Measurements from ENCODE around the gene NPDC1.

Gene NPDC1

DNA sequence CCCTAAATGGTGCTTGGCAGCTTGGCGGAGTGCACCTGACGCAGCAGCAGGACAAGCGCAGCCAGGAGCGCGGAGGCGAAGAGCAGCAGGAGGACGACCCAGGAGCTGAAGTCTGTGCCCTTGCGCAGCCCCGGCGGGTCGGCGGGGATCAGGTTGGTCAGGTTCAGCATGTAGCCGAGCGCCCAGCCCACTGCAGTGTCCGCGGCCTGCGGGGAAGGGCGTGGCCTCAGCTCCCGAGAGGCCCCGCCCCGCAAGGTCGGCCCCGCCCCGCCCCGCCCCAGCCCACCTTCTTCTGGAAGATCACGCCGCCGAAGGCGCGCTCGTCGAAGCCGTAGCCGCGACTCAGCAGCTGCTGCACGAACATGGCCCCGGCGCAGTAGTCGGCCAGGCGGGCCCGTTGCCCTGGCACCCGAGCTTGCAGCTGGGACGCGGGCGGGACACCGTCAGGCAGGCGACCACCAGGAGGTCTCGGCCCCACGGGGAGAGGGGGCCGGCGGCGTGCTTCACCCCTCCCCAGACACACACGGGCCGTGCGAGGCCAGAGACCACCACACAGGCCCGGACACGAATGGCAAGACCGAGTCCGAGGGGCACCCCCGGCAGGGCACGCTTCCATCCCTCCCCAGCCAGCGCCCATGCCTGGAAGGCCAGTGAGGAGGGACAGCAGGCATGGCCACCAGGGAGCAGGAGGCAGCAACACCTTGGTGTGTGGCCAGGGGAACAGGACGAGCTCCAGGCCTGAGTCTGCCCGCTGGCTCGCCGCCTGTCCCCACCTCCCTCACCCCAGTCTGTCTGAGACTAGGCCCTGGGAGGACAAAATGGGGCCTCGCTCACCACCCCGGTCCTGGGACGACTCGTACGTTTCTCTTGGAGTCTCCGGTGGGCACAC, 2.9 kb upstream of the NPDC1 start:
- no peak overlapping the region for H3K27ac ChIP-seq (ENCODE audit: insufficient read depth, low read depth, low read length, poor library complexity, severe bottlenecking)
- no peaks in the 10 kb centered on the region for H3K36me3 ChIP-seq (ENCODE audit: control insufficient read depth, insufficient read depth, low read length)
- no peak overlapping the region for H3K4me3 ChIP-seq (ENCODE audit: insufficient read depth, low read depth, low read length)
- H3K27me3 ChIP-seq (ENCODE audit: control insufficient read depth, insufficient read depth, low read length, poor library complexity, severe bottlenecking): peaks cover 100% of the 10 kb centered on the region
- WGBS, 2 experiments: 54% methylated on average over 72 of the region's 72 CpGs
- peaks cover 9% of the 10 kb centered on the region for H3K4me1 ChIP-seq (ENCODE audit: control insufficient read depth, insufficient read depth, low read length)
- H3K9me3 ChIP-seq (ENCODE audit: control insufficient read depth, low read length): no peaks in the 10 kb centered on the region

DNA sequence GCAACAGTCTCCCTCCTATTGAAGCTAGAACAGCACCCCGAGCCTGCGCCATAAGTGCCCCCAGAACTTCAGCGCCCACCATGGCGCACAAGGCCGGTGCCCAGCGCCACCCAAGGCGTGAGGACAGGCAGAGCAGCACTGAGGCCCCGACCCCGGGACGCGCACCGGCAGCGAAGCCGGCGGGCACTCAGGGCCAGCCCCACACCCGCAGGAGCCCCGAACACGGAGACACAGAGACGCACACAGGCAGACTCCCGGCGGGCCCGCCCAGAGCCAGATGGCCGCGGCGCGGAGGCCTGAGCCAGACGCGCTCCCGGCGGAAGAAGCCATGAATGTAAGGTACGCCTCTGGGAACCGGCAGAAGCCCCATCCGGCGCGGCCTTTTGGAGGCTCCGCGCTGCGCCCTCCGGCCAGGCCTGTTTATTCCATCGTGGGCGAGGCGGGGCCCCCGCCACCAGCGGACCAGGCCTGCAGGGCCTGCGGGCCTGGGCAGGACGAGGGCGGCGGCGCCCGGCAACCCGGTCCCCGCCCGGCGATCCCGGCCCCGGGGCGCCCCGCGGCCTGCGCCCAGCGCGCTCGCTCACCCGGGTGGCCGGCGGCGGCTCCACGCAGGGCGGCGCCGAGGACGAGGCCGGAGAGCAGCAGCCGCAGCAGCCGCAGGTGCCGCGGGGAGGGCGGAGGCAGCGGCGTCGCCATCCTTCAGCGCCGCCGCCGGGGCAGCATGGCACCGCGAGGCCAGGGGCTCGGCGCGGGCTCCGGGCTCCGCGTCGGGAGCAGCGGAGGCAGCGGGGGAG, 486 bp downstream of the NPDC1 start:
- Histone ChIP-seq H3K27me3 (ENCODE audit: control insufficient read depth, insufficient read depth, low read length, poor library complexity, severe bottlenecking) (peaks cover 69% of the 10 kb centered on the region), H3K27ac (ENCODE audit: insufficient read depth, low read depth, low read length, poor library complexity, severe bottlenecking) (no peak overlapping the region), H3K9me3 (ENCODE audit: control insufficient read depth, low read length) (no peaks in the 10 kb centered on the region)

DNA sequence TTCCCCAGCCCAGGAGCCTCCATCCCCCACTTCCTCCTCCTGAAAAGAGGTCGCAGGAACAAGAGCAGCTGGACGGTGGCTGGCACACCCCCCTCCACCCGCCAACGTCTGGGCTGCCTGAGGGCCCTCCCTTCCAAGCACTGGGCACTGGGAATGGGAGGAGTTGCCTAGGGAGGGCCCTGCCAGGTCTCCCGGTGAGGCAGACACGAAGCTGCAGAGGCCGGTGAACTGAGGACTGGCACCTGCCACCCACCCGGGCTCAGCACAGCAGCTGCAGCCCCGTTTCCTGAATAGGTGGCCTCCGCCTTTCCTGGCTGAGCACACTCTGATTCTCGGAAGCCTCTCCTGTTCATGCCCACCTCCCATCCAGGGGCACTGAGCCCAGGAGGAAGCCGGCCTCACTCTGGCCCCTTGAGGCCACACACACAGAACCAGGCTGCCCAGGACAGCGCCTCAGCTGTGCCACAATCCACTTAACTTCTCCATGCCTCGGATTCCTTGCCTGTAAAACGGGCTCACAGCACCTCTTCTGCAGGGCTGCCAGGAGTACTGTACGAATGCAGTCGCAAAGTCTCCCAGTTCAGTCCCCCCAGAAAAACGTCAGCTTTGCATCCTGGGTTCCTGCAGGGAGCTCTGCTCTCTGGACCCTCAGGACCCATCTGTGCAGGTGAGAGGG, 1.3 kb downstream of the NPDC1 start:
- Histone ChIP-seq H3K36me3 (ENCODE audit: control insufficient read depth, insufficient read depth, low read length) (no peaks in the 10 kb centered on the region), H3K27me3 (ENCODE audit: control insufficient read depth, insufficient read depth, low read length, poor library complexity, severe bottlenecking) (peaks cover 60% of the 10 kb centered on the region), H3K4me3 (ENCODE audit: insufficient read depth, low read depth, low read length) (peak overlapping the region; percentile 56), H3K9me3 (ENCODE audit: control insufficient read depth, low read length) (no peaks in the 10 kb centered on the region), H3K27ac (ENCODE audit: insufficient read depth, low read depth, low read length, poor library complexity, severe bottlenecking) (no peak overlapping the region), H3K4me1 (ENCODE audit: control insufficient read depth, insufficient read depth, low read length) (peaks cover 9% of the 10 kb centered on the region)
- WGBS, 2 experiments: 76 to 80% methylated on average over 18 of the region's 18 CpGs

More for the DNA sequence above, 486 bp downstream of the NPDC1 start:
- Histone ChIP-seq H3K36me3 (ENCODE audit: control insufficient read depth, insufficient read depth, low read length) (no peaks in the 10 kb centered on the region), H3K4me3 (ENCODE audit: insufficient read depth, low read depth, low read length) (peak overlapping the region; percentile 56), H3K4me1 (ENCODE audit: control insufficient read depth, insufficient read depth, low read length) (peaks cover 9% of the 10 kb centered on the region)
- WGBS, 2 experiments: 6% methylated on average over 96 of the region's 96 CpGs

DNA sequence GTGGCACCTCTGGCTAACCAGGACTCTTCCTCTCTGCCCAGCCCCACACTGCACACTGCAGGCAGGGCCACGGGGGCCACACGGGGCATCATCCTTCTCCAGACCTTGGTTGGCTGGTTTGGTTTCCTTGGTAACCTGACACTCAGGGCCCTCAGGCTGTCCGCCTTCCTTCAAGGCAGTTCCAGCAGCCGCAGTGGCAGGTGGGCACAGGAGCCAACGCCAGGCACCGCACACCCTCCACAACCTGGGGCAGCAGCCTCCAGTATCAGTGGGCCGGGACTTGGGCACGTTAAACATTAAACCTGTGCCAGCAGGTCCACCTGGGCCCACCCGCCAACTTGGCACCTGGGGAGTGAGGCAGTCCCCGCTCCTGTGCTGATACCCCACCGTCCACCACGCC, 1.9 kb downstream of the NPDC1 start:
- 86 to 88% methylated on average over 12 of the region's 12 CpGs for WGBS, 2 experiments
- H3K4me3 ChIP-seq (ENCODE audit: insufficient read depth, low read depth, low read length): no peak overlapping the region

DNA sequence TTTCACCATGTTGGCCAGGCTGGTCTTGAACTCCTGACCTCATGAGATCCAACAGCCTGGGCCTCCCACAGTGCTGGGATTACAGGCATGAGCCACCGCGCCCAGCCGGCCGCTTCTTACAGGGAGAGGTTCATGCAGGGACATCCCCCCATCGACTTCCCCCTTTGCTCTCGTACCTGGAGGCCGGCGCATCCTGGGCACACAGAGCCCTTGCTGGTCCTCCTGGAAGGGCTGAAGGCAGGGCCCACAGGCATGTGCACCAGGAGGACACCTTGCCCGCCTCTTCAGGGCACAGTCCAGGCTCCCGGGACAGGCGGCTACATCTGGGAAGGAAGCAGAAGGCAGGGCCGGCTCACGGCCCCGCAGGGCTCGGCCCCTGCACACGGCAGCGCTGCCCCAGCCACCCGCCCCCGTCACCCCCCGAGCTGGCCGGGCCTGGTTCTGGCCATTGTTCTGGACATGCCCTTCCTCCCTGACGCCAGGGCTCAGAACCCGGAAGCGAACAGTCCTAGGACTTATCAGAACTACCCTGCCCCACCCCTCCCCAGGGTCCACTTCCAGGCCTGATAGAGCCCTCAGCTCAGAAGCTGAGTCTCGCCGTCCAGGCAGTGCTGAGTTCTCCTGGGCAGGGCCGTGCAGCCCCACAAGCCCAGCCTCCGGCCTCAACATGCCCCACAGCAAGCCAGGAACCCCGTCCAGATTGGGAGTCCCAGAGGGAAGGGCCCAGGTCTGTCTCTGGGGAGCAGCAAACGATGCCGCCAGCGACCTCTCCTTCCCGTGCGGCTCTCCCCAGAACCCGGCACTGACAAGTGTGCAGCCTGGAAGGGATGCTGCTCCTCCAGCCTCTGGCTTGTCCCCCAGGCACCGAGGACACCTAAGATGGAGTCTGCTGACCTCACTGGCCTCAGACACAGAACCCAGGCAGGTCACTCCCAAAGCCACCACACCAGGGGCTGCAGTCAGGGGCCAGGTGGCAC, 2.9 kb downstream of the NPDC1 start:
- Histone ChIP-seq H3K27me3 (ENCODE audit: control insufficient read depth, insufficient read depth, low read length, poor library complexity, severe bottlenecking) (peaks cover 44% of the 10 kb centered on the region), H3K36me3 (ENCODE audit: control insufficient read depth, insufficient read depth, low read length) (peaks cover 4% of the 10 kb centered on the region), H3K4me1 (ENCODE audit: control insufficient read depth, insufficient read depth, low read length) (peaks cover 9% of the 10 kb centered on the region), H3K4me3 (ENCODE audit: insufficient read depth, low read depth, low read length) (no peak overlapping the region), H3K9me3 (ENCODE audit: control insufficient read depth, low read length) (no peaks in the 10 kb centered on the region), H3K27ac (ENCODE audit: insufficient read depth, low read depth, low read length, poor library complexity, severe bottlenecking) (no peak overlapping the region)
- WGBS, 2 experiments: 90 to 91% methylated on average over 36 of the region's 36 CpGs

More for the DNA sequence above, 1.9 kb downstream of the NPDC1 start:
- Histone ChIP-seq H3K4me1 (ENCODE audit: control insufficient read depth, insufficient read depth, low read length) (peaks cover 9% of the 10 kb centered on the region), H3K36me3 (ENCODE audit: control insufficient read depth, insufficient read depth, low read length) (peaks cover 3% of the 10 kb centered on the region), H3K27me3 (ENCODE audit: control insufficient read depth, insufficient read depth, low read length, poor library complexity, severe bottlenecking) (peaks cover 54% of the 10 kb centered on the region), H3K27ac (ENCODE audit: insufficient read depth, low read depth, low read length, poor library complexity, severe bottlenecking) (no peak overlapping the region), H3K9me3 (ENCODE audit: control insufficient read depth, low read length) (no peaks in the 10 kb centered on the region)

DNA sequence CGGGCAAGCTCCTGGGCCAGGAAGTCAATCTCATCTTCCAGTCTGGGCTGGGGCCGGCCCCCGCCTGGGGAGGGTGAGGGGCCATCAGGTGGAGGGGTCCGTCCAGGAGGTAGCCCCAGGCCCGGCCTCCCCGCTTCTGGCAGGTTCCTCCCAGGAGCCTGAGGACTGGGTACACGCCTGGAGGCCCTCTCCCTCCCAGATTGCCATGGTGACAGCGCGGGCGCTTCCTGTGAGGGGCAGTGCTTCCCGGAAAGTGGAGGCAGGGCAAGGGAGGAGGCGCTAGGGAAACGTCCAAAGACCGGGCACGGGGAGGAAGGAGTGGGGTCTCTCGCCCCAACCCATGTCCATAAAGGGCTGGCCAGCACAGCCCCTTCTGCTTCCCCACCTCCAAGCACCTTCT, 4.9 kb downstream of the NPDC1 start:
- peaks cover 4% of the 10 kb centered on the region for H3K36me3 ChIP-seq (ENCODE audit: control insufficient read depth, insufficient read depth, low read length)
- H3K27me3 ChIP-seq (ENCODE audit: control insufficient read depth, insufficient read depth, low read length, poor library complexity, severe bottlenecking): peaks cover 25% of the 10 kb centered on the region
- no peak overlapping the region for H3K27ac ChIP-seq (ENCODE audit: insufficient read depth, low read depth, low read length, poor library complexity, severe bottlenecking)
- peaks cover 9% of the 10 kb centered on the region for H3K4me1 ChIP-seq (ENCODE audit: control insufficient read depth, insufficient read depth, low read length)
- H3K9me3 ChIP-seq (ENCODE audit: control insufficient read depth, low read length): no peaks in the 10 kb centered on the region
- H3K4me3 ChIP-seq (ENCODE audit: insufficient read depth, low read depth, low read length): no peak overlapping the region
- WGBS, 2 experiments: 77% methylated on average over 16 of the region's 16 CpGs

DNA sequence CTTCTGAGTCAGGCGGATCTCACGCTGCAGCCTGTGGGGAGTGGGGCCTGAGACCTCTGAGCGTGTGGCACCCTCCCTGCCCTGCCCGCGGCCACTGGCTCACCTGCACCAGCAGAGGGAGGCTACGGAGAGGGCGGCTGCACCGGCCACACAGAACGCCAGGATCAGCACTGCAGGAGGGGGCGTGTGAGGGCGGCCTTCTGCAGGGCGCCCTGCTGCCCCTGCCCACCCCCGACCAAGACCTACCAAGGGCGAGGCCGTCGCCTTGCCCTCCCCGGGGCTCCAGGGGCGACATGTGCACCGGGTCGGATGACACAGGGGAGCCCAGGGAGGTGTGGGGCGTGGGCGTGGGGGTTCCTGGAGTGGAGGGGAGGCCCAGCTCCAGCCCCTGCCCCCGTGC, 5.4 kb downstream of the NPDC1 start:
- 92 to 93% methylated on average over 23 of the region's 23 CpGs for WGBS, 2 experiments
- Histone ChIP-seq H3K36me3 (ENCODE audit: control insufficient read depth, insufficient read depth, low read length) (peaks cover 4% of the 10 kb centered on the region), H3K27me3 (ENCODE audit: control insufficient read depth, insufficient read depth, low read length, poor library complexity, severe bottlenecking) (peaks cover 19% of the 10 kb centered on the region), H3K4me3 (ENCODE audit: insufficient read depth, low read depth, low read length) (no peak overlapping the region), H3K9me3 (ENCODE audit: control insufficient read depth, low read length) (no peaks in the 10 kb centered on the region), H3K4me1 (ENCODE audit: control insufficient read depth, insufficient read depth, low read length) (peaks cover 9% of the 10 kb centered on the region), H3K27ac (ENCODE audit: insufficient read depth, low read depth, low read length, poor library complexity, severe bottlenecking) (no peak overlapping the region)

DNA sequence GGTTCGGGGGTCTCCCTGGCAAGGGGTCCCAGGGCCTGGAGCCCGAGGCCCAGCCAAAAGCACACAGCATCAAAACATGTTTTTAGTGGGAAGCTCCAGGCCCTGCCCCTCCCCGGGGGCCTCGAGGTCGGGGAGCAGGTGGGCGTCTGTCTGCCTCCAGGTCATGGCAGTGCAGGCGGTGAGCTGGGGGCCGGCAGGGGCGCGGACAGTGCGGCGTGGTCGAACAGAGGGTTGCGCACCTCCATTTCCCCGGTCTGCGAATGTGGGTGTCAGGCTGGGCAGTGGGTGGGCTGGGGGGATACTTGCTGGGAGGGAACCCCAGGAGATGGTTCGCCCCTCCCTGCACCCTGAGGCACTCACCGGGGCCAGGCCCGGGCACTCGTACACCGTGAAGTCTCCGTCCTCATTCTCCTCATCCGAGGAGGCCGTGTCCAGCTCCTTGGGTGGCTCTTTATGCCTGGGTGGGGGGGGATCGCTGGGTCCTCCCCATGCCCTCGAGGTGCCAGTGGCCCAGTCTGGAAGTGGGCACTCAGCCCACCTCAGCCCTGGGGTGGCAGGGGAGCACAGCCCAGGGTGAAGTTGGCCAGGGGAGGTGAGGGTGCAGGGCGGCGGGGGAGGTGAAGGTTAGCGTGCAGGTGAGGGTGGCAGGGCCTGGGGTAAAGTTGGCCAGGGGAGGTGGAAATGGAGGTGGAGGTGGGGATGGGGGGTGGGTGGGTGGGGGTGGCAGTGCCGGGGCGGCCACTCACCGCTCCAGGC, 6.2 kb downstream of the NPDC1 start:
- Histone ChIP-seq H3K4me3 (ENCODE audit: insufficient read depth, low read depth, low read length) (no peak overlapping the region), H3K36me3 (ENCODE audit: control insufficient read depth, insufficient read depth, low read length) (peaks cover 4% of the 10 kb centered on the region), H3K4me1 (ENCODE audit: control insufficient read depth, insufficient read depth, low read length) (peaks cover 2% of the 10 kb centered on the region), H3K27ac (ENCODE audit: insufficient read depth, low read depth, low read length, poor library complexity, severe bottlenecking) (no peak overlapping the region), H3K27me3 (ENCODE audit: control insufficient read depth, insufficient read depth, low read length, poor library complexity, severe bottlenecking) (peaks cover 13% of the 10 kb centered on the region), H3K9me3 (ENCODE audit: control insufficient read depth, low read length) (no peaks in the 10 kb centered on the region)
- 95 to 97% methylated on average over 32 of the region's 32 CpGs for WGBS, 2 experiments

DNA sequence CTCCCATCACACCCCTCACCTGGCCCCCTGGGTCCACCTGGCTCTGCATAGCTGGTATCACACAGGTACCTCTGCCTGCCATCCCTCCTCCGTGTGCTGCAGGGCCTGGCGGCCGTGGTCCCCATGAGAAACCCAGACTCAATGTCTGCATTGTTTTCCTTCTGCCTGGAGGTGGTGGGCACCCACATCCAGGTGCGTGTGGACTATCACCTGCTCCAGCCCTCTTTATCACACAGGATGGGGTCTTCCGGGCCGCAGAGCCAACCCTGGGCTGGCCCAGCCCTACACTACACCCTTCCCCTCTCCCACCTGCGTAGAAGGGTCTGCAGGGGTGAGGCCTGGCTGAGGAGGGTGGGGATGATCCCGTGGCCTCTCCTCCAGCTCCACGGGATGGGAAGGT, 7.1 kb downstream of the NPDC1 start:
- Histone ChIP-seq H3K36me3 (ENCODE audit: control insufficient read depth, insufficient read depth, low read length) (peaks cover 4% of the 10 kb centered on the region), H3K4me3 (ENCODE audit: insufficient read depth, low read depth, low read length) (no peak overlapping the region), H3K9me3 (ENCODE audit: control insufficient read depth, low read length) (no peaks in the 10 kb centered on the region), H3K27ac (ENCODE audit: insufficient read depth, low read depth, low read length, poor library complexity, severe bottlenecking) (no peak overlapping the region), H3K27me3 (ENCODE audit: control insufficient read depth, insufficient read depth, low read length, poor library complexity, severe bottlenecking) (peaks cover 8% of the 10 kb centered on the region), H3K4me1 (ENCODE audit: control insufficient read depth, insufficient read depth, low read length) (no peaks in the 10 kb centered on the region)
- 93% methylated on average over 9 of the region's 9 CpGs for WGBS, 2 experiments

Measured in ectodermal cell (in vitro differentiated cells).